AG10803 (cell line): Measurements from ENCODE around the gene CCER1.

ENCODE experiments used
- DNase-seq: peaks from one replicate; pipeline ENCODE4 v3.0.0; 2010; ENCODE audit warnings: low read depth
- H3K4me3 ChIP-seq: 2 replicates; pipeline ENCODE4 v1.5.1; 2011; ENCODE audit warnings: mild to moderate bottlenecking, low read length, control low read depth
- CTCF ChIP-seq: conservative IDR thresholded peaks from 2 replicates; pipeline ENCODE4 v1.5.1; 2011; ENCODE audit warnings: mild to moderate bottlenecking, low read length, control low read depth, inconsistent platforms

Gene CCER1

GRCh38 chr12:90910958-90911357, 44.0 kb downstream of the CCER1 start:
- no peak overlapping the region for H3K4me3 ChIP-seq
- no peak for TF ChIP-seq CTCF
- no peak for DNase-seq

GRCh38 chr12:90909069-90909770, 45.8 kb downstream of the CCER1 start:
- DNase-seq: peak; percentile 62

GRCh38 chr12:90908465-90908864, 46.5 kb downstream of the CCER1 start:
- no peak for TF ChIP-seq CTCF
- peak; percentile 72 for DNase-seq
- no peak overlapping the region for H3K4me3 ChIP-seq

More at GRCh38 chr12:90909069-90909770, 45.8 kb downstream of the CCER1 start:
- H3K4me3 ChIP-seq: no peak overlapping the region
- peak; percentile 84 for TF ChIP-seq CTCF

GRCh38 chr12:90905691-90906370, 49.1 kb downstream of the CCER1 start:
- H3K4me3 ChIP-seq: no peak overlapping the region
- DNase-seq: no peak
- no peak for TF ChIP-seq CTCF

- H3K4me3 ChIP-seq: no peak overlapping the region
- no peak for DNase-seq
- TF ChIP-seq CTCF: no peak
Observed at GRCh38 chr12:90902596-90902995, 52.4 kb downstream of the CCER1 start.
